Osteocyte (in vitro differentiated cells): ENCODE data around the gene ZNF891. TPM values are rescaled to one million over a fixed set of nuclear protein-coding genes. Genes with fewer than 3 reads are reported as not detected.
A peak's percentile ranks its signal among the peaks of the same experiment; 100 is the strongest.

Experiments
- DNase-seq: peaks from one replicate; pipeline ENCODE4 v3.0.0; 2021; ENCODE audit warnings: mixed read lengths; ENCODE audit not compliant: unreplicated experiment; ENCODE audit errors: extremely low spot score
- H3K27ac Mint-ChIP-seq: one replicate; pipeline ENCODE4 v1.8.0; 2021; ENCODE audit warnings: mild to moderate bottlenecking, mixed read lengths; ENCODE audit not compliant: unreplicated experiment
- H3K27me3 Mint-ChIP-seq: one replicate; pipeline ENCODE4 v1.8.0; 2021; ENCODE audit warnings: mixed read lengths; ENCODE audit not compliant: unreplicated experiment
- H3K36me3 Mint-ChIP-seq: one replicate; pipeline ENCODE4 v1.8.0; 2021; ENCODE audit warnings: mixed read lengths; ENCODE audit not compliant: unreplicated experiment
- H3K4me1 Mint-ChIP-seq: one replicate; pipeline ENCODE4 v1.8.0; 2021; ENCODE audit warnings: mixed read lengths; ENCODE audit not compliant: unreplicated experiment
- H3K4me3 Mint-ChIP-seq: one replicate; pipeline ENCODE4 v1.8.0; 2021; ENCODE audit warnings: mild to moderate bottlenecking, moderate library complexity, mixed read lengths; ENCODE audit not compliant: unreplicated experiment
- H3K9me3 Mint-ChIP-seq: one replicate; pipeline ENCODE4 v1.8.0; 2021; ENCODE audit warnings: mixed read lengths; ENCODE audit not compliant: unreplicated experiment
- total RNA-seq: library from RNA; stranded (reverse); gene quantifications from 2 replicates; pipeline ENCODE4 v1.2.1, GENCODE V29; 2021
- TF ChIP-seq, protein P1 (sequence below): fragments of 200-600 bp; sonication (generic); IDR thresholded peaks from 2 replicates; pipeline ENCODE4 v1.5.0; 2021; ENCODE audit warnings: antibody characterized with exemption, mild to moderate bottlenecking, moderate library complexity

The ZNF891 gene
- total RNA-seq, 1 donor from 2014 or later = 2.3 TPM

DNA sequence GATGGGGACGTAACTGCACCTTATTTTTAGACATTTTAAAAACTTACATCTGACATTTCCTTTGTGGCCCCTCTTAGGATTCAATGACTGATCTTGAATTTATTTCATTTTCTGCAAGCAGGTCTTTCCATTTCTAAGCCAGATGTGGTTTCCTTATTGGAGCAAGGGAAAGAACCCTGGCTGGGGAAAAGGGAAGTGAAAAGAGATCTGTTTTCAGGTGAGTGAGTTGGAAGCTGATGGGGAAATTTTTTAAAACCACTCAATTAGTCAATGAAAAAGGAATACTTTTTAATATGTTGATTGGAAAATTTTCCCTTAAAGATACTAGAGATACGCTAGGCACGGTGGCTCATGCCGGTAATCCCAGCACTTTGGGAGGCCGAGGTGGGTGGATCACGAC, 46.7 kb downstream of the ZNF891 start:
- TF ChIP-seq, protein P1, sequence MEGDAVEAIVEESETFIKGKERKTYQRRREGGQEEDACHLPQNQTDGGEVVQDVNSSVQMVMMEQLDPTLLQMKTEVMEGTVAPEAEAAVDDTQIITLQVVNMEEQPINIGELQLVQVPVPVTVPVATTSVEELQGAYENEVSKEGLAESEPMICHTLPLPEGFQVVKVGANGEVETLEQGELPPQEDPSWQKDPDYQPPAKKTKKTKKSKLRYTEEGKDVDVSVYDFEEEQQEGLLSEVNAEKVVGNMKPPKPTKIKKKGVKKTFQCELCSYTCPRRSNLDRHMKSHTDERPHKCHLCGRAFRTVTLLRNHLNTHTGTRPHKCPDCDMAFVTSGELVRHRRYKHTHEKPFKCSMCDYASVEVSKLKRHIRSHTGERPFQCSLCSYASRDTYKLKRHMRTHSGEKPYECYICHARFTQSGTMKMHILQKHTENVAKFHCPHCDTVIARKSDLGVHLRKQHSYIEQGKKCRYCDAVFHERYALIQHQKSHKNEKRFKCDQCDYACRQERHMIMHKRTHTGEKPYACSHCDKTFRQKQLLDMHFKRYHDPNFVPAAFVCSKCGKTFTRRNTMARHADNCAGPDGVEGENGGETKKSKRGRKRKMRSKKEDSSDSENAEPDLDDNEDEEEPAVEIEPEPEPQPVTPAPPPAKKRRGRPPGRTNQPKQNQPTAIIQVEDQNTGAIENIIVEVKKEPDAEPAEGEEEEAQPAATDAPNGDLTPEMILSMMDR = no peak
- Mint-ChIP-seq H3K4me3 (no peak overlapping the region), H3K9me3 (peaks cover 42% of the 10 kb centered on the region), H3K27me3 (no peaks in the 10 kb centered on the region), H3K4me1 (peaks cover 2% of the 10 kb centered on the region), H3K27ac (no peak overlapping the region), H3K36me3 (peaks cover 70% of the 10 kb centered on the region)
- DNase-seq = no peak

DNA sequence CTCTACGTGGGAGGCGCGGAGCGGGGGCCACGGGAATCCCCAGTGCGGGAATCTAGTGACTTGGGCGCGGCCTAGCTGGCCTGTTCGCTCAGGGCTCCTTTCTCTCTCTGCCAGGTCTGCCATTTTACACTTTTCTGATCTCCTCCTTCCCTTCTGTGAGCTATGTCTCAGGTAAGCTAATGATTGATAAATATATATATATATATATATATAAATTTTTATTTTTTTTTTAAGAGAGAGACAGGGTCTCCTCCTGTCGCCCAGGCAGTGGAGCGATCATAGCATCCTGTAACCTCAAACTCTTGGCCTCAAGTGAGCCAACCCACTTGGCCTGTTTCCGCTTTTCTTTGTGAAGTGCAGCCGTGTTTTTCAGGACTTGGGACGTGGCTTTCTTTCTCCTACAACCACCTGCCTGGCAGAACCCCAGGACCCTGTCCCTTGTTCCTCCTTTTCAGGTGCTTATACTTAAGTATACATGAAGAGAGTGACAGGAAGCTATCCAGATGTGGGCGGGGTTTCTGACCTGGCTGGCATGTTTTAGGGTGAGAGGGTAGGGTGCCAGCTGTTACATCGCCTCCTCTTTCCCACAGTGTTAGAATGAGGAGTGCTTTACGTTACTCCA, 48.8 kb downstream of the ZNF891 start:
- Mint-ChIP-seq H3K4me3 (no peak overlapping the region), H3K27ac (no peak overlapping the region), H3K27me3 (no peaks in the 10 kb centered on the region), H3K9me3 (peaks cover 43% of the 10 kb centered on the region), H3K4me1 (peaks cover 2% of the 10 kb centered on the region), H3K36me3 (peaks cover 53% of the 10 kb centered on the region)
- no peak for DNase-seq
- TF ChIP-seq, protein P1 = no peak

DNA sequence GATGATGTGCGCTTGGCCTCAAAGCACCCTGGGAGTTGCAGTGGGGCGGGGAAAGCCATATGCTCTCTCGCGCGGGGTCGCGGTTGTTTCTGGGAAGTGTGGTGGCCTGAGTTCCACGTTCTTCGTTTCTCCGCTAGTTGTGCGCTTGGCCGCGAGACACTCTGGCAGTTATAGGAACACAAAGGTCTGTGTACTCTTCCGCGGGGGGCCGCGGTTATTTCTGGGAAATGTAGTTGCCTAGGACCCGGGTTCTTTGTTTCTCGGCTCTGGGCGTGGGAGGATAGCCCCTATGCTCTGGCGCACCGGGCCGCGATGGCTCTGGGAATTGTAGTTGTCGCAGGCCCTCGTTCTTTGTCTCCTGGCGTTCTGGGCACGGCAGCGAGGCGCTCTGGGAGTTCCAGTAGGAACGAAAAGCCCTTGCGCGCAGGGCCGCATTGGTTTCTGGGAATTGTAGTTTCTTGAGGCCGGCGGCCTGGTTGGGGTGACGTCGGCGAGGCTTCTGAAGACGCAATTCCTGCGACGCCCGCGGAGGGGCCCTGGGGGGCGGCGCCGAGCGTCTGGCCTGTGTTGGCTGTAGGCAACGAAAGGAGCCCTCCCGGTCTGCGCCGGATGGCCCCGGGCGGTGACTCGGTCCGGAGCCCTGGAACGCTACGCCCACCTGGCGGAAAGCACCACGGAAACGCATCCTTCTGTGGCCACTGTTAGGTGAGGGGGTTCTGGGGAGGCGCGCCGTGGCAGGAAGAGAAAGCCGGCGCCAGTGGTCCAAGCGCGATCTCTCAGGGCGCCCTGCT, 49.5 kb downstream of the ZNF891 start, which contains the start of gene ZNF140:
Gene ZNF140 (plus strand): TSS at position 556 of the 791 bp plus-strand sequence. CDS start 398 bp downstream, outside the sequence.
- H3K27me3 Mint-ChIP-seq = no peaks in the 10 kb centered on the region
- H3K4me3 Mint-ChIP-seq = no peak within 1 kb of the TSS
- H3K36me3 Mint-ChIP-seq = peaks cover 48% of the 10 kb centered on the region
- peaks cover 40% of the 10 kb centered on the region for H3K9me3 Mint-ChIP-seq
- no peak within 1 kb of the TSS for H3K27ac Mint-ChIP-seq
- H3K4me1 Mint-ChIP-seq = peaks cover 2% of the 10 kb centered on the region
- TF ChIP-seq, protein P1 = no peak
- peak; percentile 98 for DNase-seq

DNA sequence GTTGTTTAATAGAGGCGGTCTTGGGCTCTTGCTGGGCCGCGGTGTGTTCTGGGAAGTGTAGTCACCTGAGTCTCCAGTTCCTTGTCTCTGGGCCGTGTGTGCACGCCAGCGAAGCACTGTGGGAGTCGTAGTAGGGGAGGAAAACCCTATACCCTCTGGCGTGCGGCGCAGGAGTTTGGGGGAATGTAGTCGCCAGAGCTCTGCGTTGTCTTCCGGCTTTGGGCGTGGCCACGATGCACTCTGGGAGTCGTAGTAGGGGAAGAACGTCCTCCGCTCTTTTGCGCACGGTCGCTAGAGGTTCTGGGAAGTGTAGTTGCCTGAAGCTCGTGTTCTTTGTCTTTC, 50.1 kb downstream of the ZNF891 start:
- H3K27me3 Mint-ChIP-seq = no peaks in the 10 kb centered on the region
- peak; percentile 98 for DNase-seq
- H3K36me3 Mint-ChIP-seq = peaks cover 42% of the 10 kb centered on the region
- H3K4me3 Mint-ChIP-seq = no peak overlapping the region
- TF ChIP-seq, protein P1 = no peak
- H3K9me3 Mint-ChIP-seq = peaks cover 37% of the 10 kb centered on the region
- no peak overlapping the region for H3K27ac Mint-ChIP-seq
- peaks cover 2% of the 10 kb centered on the region for H3K4me1 Mint-ChIP-seq

DNA sequence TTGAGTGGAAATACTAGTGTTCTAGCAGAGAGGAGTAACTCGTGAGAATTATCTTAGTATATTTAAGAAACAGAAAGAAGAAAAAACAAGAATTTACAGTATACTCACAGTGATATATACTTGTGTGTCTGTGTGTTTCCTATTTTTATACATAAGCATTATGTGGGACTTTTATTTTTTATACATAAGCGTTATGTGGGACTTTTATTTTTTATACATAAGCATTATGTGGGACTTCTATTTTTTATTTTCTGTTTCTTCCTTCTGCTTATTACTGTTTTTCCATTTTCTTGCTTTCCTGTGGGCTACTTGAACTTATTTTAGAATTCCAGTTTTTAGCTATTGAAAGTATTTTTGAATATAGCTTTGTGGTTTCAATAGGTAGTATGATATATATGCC, 56.2 kb downstream of the ZNF891 start:
- Mint-ChIP-seq H3K4me3 (no peak overlapping the region), H3K27me3 (no peaks in the 10 kb centered on the region), H3K4me1 (no peaks in the 10 kb centered on the region), H3K36me3 (peaks cover 6% of the 10 kb centered on the region), H3K9me3 (peaks cover 26% of the 10 kb centered on the region), H3K27ac (no peak overlapping the region)
- no peak for DNase-seq
- TF ChIP-seq, protein P1 = no peak
